Measurements from ENCODE around the gene SETD1B. TPM values are rescaled to one million over a fixed set of nuclear protein-coding genes. Genes with fewer than 3 reads are reported as not detected.

The SETD1B gene
- total and polyA plus RNA-seq, 2 donors (not counting 1 experiment from before 2014, with no cell fraction given) = 1.2 to 3.5 TPM

- Histone ChIP-seq H3K36me3 (ENCODE audit: control insufficient read depth, insufficient read depth, low read length) (peaks cover 10% of the 10 kb centered on the region), H3K9ac (ENCODE audit: insufficient read depth, low read length) (peak overlapping the region; percentile 29), H3K4me2 (ENCODE audit: extremely low read depth, insufficient read depth, low read length) (peak overlapping the region; percentile 64), H3K4me1 (ENCODE audit: control insufficient read depth, extremely low read depth, insufficient read depth, low read length) (peaks cover 43% of the 10 kb centered on the region), H3K27ac (ENCODE audit: insufficient read depth, low read length) (peak overlapping the region; percentile 90), H2AFZ (ENCODE audit: low read length) (peak overlapping the region; percentile 49), H3K4me3 (replicated peaks in 1 of 4; ENCODE audit: control extremely low read depth in 1 of 4, insufficient read depth in 1 of 4, low read depth in 3 of 4, low read length in 4 of 4) (peak overlapping the region; percentile 1 to 64 (median 19)), H4K20me1 (ENCODE audit: control insufficient read depth, extremely low read depth, insufficient read depth, low read length) (no peaks in the 10 kb centered on the region), H3K27me3 (ENCODE audit: control insufficient read depth, insufficient read depth, low read length) (no peaks in the 10 kb centered on the region), H3K9me3 (ENCODE audit: control insufficient read depth, insufficient read depth, low read depth, low read length) (no peaks in the 10 kb centered on the region), H3K79me2 (ENCODE audit: control insufficient read depth, insufficient read depth, low read length) (peaks cover 27% of the 10 kb centered on the region)
- no peak for DNase-seq (ENCODE audit: low read depth in 2 of 2)
- TF ChIP-seq CTCF (conservative IDR thresholded peaks at IDR 0.05 in 1 of 2, IDR thresholded peaks at IDR 0.05 in 1 of 2; ENCODE audit: low read depth in 1 of 2, low read length in 2 of 2) (no peak), EZH2 (IDR thresholded peaks at IDR 0.05; ENCODE audit: low read length, missing control alignments) (no peak)
Measured at GRCh38 chr12:121794534-121795033, 9.2 kb upstream of the SETD1B start.

GRCh38 chr12:121795034-121795968 lies 8.5 kb upstream of the SETD1B start:
- H4K20me1 ChIP-seq (ENCODE audit: control insufficient read depth, extremely low read depth, insufficient read depth, low read length) = no peaks in the 10 kb centered on the region
- H3K4me3 ChIP-seq (replicated peaks in 1 of 4; ENCODE audit: control extremely low read depth in 1 of 4, insufficient read depth in 1 of 4, low read depth in 3 of 4, low read length in 4 of 4) = peak overlapping the region in 2 of 4 experiments; percentile 1 to 64
- H3K4me1 ChIP-seq (ENCODE audit: control insufficient read depth, extremely low read depth, insufficient read depth, low read length) = peaks cover 43% of the 10 kb centered on the region
- H3K9me3 ChIP-seq (ENCODE audit: control insufficient read depth, insufficient read depth, low read depth, low read length) = no peaks in the 10 kb centered on the region
- DNase-seq (ENCODE audit: low read depth in 2 of 2) = peak; percentile 70 to 86
- TF ChIP-seq EZH2 (IDR thresholded peaks at IDR 0.05; ENCODE audit: low read length, missing control alignments) (no peak), CTCF (conservative IDR thresholded peaks at IDR 0.05 in 1 of 2, IDR thresholded peaks at IDR 0.05 in 1 of 2; ENCODE audit: low read depth in 1 of 2, low read length in 2 of 2) (peak; percentile 94 to 97)
- H3K4me2 ChIP-seq (ENCODE audit: extremely low read depth, insufficient read depth, low read length) = peak overlapping the region; percentile 64
- no peaks in the 10 kb centered on the region for H3K27me3 ChIP-seq (ENCODE audit: control insufficient read depth, insufficient read depth, low read length)
- no peak overlapping the region for H3K9ac ChIP-seq (ENCODE audit: insufficient read depth, low read length)
- peaks cover 10% of the 10 kb centered on the region for H3K36me3 ChIP-seq (ENCODE audit: control insufficient read depth, insufficient read depth, low read length)
- no peak overlapping the region for H2AFZ ChIP-seq (ENCODE audit: low read length)
- H3K79me2 ChIP-seq (ENCODE audit: control insufficient read depth, insufficient read depth, low read length) = peaks cover 27% of the 10 kb centered on the region
- H3K27ac ChIP-seq (ENCODE audit: insufficient read depth, low read length) = peak overlapping the region; percentile 90

All from fibroblast of lung (primary cell).